H9 (cell line): Measurements from ENCODE around the gene LRRC63. TPM values are rescaled to one million over a fixed set of nuclear protein-coding genes. Genes with fewer than 3 reads are reported as not detected.

Source experiments
- DNase-seq: peaks from one replicate; pipeline ENCODE4 v3.0.0-alpha.2; 2017
- H2AFZ ChIP-seq: one replicate; pipeline ENCODE4 v1.6.1; 2013; ENCODE audit warnings: mild to moderate bottlenecking, low read length, control low read depth, moderate library complexity
- H2AK5ac ChIP-seq: 2 replicates; pipeline ENCODE4 v1.6.1; 2013; ENCODE audit warnings: low read length, control low read depth, mixed read lengths; ENCODE audit not compliant: insufficient read length
- H2BK120ac ChIP-seq: one replicate; pipeline ENCODE4 v1.6.1; 2013; ENCODE audit warnings: low read depth, mild to moderate bottlenecking, low read length, control low read depth, inconsistent platforms; ENCODE audit not compliant: poor library complexity, severe bottlenecking
- H2BK12ac ChIP-seq: 2 replicates; pipeline ENCODE4 v1.6.1; 2013; ENCODE audit warnings: low read length, control low read depth, mixed read lengths, low read depth; ENCODE audit not compliant: insufficient read length
- H2BK15ac ChIP-seq: 2 replicates; pipeline ENCODE4 v1.6.1; 2013; ENCODE audit warnings: low read depth, low read length, control low read depth
- H2BK20ac ChIP-seq: one replicate; pipeline ENCODE4 v1.6.1; 2013; ENCODE audit warnings: low read depth, mild to moderate bottlenecking, low read length, control low read depth, inconsistent platforms; ENCODE audit not compliant: poor library complexity, severe bottlenecking
- H2BK5ac ChIP-seq: 2 replicates; pipeline ENCODE4 v1.6.1; 2013; ENCODE audit warnings: low read length, control low read depth, mixed read lengths; ENCODE audit not compliant: insufficient read length
- H3K14ac ChIP-seq: 2 replicates; pipeline ENCODE4 v1.6.1; 2013; ENCODE audit warnings: low read length, control low read depth; ENCODE audit not compliant: insufficient read depth
- H3K18ac ChIP-seq: 2 replicates; pipeline ENCODE4 v1.6.1; 2013; ENCODE audit warnings: low read depth, mild to moderate bottlenecking, mixed read lengths, low read length, control low read depth; ENCODE audit not compliant: insufficient read length
- H3K23ac ChIP-seq: 2 replicates; pipeline ENCODE4 v1.6.1; 2013; ENCODE audit warnings: low read length, control low read depth, mixed read lengths, low read depth; ENCODE audit not compliant: insufficient read length
- H3K23me2 ChIP-seq: 2 replicates; pipeline ENCODE4 v1.6.1; 2013; ENCODE audit warnings: low read depth, mild to moderate bottlenecking, mixed read lengths, low read length, control low read depth; ENCODE audit not compliant: insufficient read length, poor library complexity, severe bottlenecking
- H3K27ac ChIP-seq: 2 replicates; pipeline ENCODE4 v1.5.1; 2013; ENCODE audit warnings: low read length, control low read depth, mixed read lengths, low read depth; ENCODE audit not compliant: insufficient read length
- H3K27me3 ChIP-seq: 2 replicates; pipeline ENCODE4 v1.6.1; 2013; ENCODE audit warnings: low read length, control low read depth, inconsistent platforms; ENCODE audit not compliant: insufficient read depth
- H3K4ac ChIP-seq: 2 replicates; pipeline ENCODE4 v1.6.1; 2013; ENCODE audit warnings: low read depth, mild to moderate bottlenecking, control low read depth, inconsistent platforms, low read length, moderate library complexity
- H3K4me1 ChIP-seq: 2 replicates; pipeline ENCODE4 v1.6.1; 2013; ENCODE audit warnings: low read length, control low read depth, inconsistent platforms; ENCODE audit not compliant: insufficient read depth
- H3K4me2 ChIP-seq: 2 replicates; pipeline ENCODE4 v1.6.1; 2013; ENCODE audit warnings: low read length, control low read depth, mixed read lengths; ENCODE audit not compliant: insufficient read length, insufficient read depth
- H3K56ac ChIP-seq: 2 replicates; pipeline ENCODE4 v1.6.1; 2013; ENCODE audit warnings: low read depth, mild to moderate bottlenecking, mixed read lengths, low read length, control low read depth; ENCODE audit not compliant: insufficient read length
- H3K79me1 ChIP-seq: 2 replicates; pipeline ENCODE4 v1.6.1; 2013; ENCODE audit warnings: low read depth, mild to moderate bottlenecking, moderate library complexity, low read length, control low read depth, inconsistent platforms; ENCODE audit not compliant: insufficient read depth, poor library complexity, severe bottlenecking
- H3K79me2 ChIP-seq: 2 replicates; pipeline ENCODE4 v1.6.1; 2013; ENCODE audit warnings: low read length, control low read depth, inconsistent platforms; ENCODE audit not compliant: insufficient read depth
- H3K9ac ChIP-seq: 2 replicates; pipeline ENCODE4 v1.6.1; 2013; ENCODE audit warnings: low read length, control low read depth, mixed read lengths; ENCODE audit not compliant: insufficient read length; ENCODE audit errors: extremely low read depth
- H3K9me3 ChIP-seq: one replicate; pipeline ENCODE4 v1.6.1; 2013; ENCODE audit warnings: low read depth, low read length, inconsistent platforms; ENCODE audit not compliant: control insufficient read depth
- H3T11ph ChIP-seq: one replicate; pipeline ENCODE4 v1.6.1; 2013; ENCODE audit warnings: mild to moderate bottlenecking, low read length, control low read depth, inconsistent platforms
- H4K20me1 ChIP-seq: one replicate; pipeline ENCODE4 v1.6.1; 2013; ENCODE audit not compliant: control insufficient read depth, insufficient read length, insufficient read depth
- H4K5ac ChIP-seq: 2 replicates; pipeline ENCODE4 v1.6.1; 2013; ENCODE audit warnings: low read depth, mild to moderate bottlenecking, mixed read lengths, low read length, control low read depth; ENCODE audit not compliant: insufficient read length
- H4K8ac ChIP-seq: replicated peaks from 2 replicates; pipeline ENCODE4 v1.6.1; 2013; ENCODE audit warnings: low read length, control low read depth, mixed read lengths, low read depth; ENCODE audit not compliant: insufficient read length
- H4K91ac ChIP-seq: 2 replicates; pipeline ENCODE4 v1.6.1; 2013; ENCODE audit warnings: low read depth, mild to moderate bottlenecking, moderate library complexity, mixed read lengths, low read length, control low read depth; ENCODE audit not compliant: insufficient read length
- H3K27ac Mint-ChIP-seq, 3 experiments: 2 replicates in 2 of 3; 3 replicates in 1 of 3; pipeline ENCODE4 v1.8.0; 2020 to 2021; ENCODE audit warnings: mixed read lengths in 3 of 3, mild to moderate bottlenecking in 1 of 3, moderate library complexity in 1 of 3
- H3K27me3 Mint-ChIP-seq: 2 replicates; pipeline ENCODE4 v1.8.0; 2021; ENCODE audit warnings: low read depth, mild to moderate bottlenecking, moderate library complexity, mixed read lengths
- H3K36me3 Mint-ChIP-seq, 3 experiments: 2 replicates in 2 of 3; 3 replicates in 1 of 3; pipeline ENCODE4 v1.8.0; 2020 to 2021; ENCODE audit warnings: low read depth in 3 of 3, mixed read lengths in 3 of 3; ENCODE audit not compliant: insufficient read depth in 1 of 3
- H3K4me1 Mint-ChIP-seq, 2 experiments: 2 replicates each; pipeline ENCODE4 v1.8.0; 2020; ENCODE audit warnings: mixed read lengths in 2 of 2
- H3K4me3 Mint-ChIP-seq, 2 experiments: 2 replicates in 1 of 2; 3 replicates in 1 of 2; pipeline ENCODE4 v1.8.0; 2020 to 2021; ENCODE audit warnings: mild to moderate bottlenecking in 2 of 2, mixed read lengths in 2 of 2, moderate library complexity in 1 of 2
- H3K9me3 Mint-ChIP-seq, 2 experiments: 2 replicates in 1 of 2; 3 replicates in 1 of 2; pipeline ENCODE4 v1.8.0; 2020; ENCODE audit warnings: mild to moderate bottlenecking in 2 of 2, mixed read lengths in 2 of 2, moderate library complexity in 1 of 2
- WGBS: extraction: QIAGEN DNeasy Blood & Tissue Kit; methylation state at CpG from one replicate; pipeline ENCODE4 v1.1.7; 2013; ENCODE audit warnings: missing lambda C conversion rate, low lambda C conversion rate, mixed read lengths; ENCODE audit not compliant: insufficient read length; ENCODE audit errors: extremely low coverage; 5-methylcytosine and 5-hydroxymethylcytosine counted together
- total RNA-seq: library from RNA; stranded (reverse); gene quantifications from 2 replicates; pipeline ENCODE4 v1.2.1, GENCODE V29; 2021
- TF ChIP-seq, protein P1 (sequence below): fragments of 200-600 bp; sonication (generic); conservative IDR thresholded peaks from 3 replicates; pipeline ENCODE4 v1.8.0; 2021; ENCODE audit warnings: antibody characterized with exemption, mild to moderate bottlenecking

Gene LRRC63
- total RNA-seq, 1 experiment from 2014 or later, result not detected

DNA sequence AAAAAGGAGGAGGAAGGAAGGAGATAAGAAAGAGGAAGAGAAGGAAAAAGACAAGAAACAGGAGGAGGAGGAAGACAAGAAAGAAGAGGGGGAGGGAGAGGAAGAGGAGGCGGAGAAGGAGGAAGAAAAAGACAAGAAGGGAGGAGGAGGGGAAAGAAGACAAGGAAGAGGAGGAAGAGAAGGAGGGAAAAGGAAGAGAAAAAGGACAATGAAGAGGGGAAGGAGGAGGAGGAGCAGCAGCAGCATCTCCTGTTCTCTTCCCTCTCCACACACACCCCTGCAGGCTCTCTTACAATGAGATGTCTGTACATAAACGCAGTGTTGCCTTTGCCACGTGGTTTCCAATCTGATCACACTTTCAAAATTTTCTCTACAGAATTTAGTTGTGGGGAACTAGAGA is 108.7 kb downstream of the LRRC63 start:
- Mint-ChIP-seq H3K27me3 (peaks cover 7% of the 10 kb centered on the region), H3K4me3 (no peak overlapping the region), H3K4me1 (peaks cover 3 to 10% of the 10 kb centered on the region in 2 experiments), H3K27ac (no peak overlapping the region), H3K36me3 (no peaks in the 10 kb centered on the region), H3K9me3 (no peaks in the 10 kb centered on the region; a peak in 1 of 5 replicates)
- Histone ChIP-seq H4K20me1 (no peaks in the 10 kb centered on the region), H2BK120ac (no peak overlapping the region), H2BK20ac (no peak overlapping the region), H2AK5ac (no peak overlapping the region), H2BK12ac (no peak overlapping the region), H2BK5ac (no peak overlapping the region), H2AFZ (no peak overlapping the region), H3K27me3 (no peaks in the 10 kb centered on the region), H3K79me1 (no peaks in the 10 kb centered on the region), H3T11ph (no peak overlapping the region), H3K79me2 (no peaks in the 10 kb centered on the region), H4K8ac (no peak overlapping the region), H2BK15ac (no peak overlapping the region), H3K4ac (no peak overlapping the region), H3K4me2 (no peak overlapping the region), H3K9me3 (no peaks in the 10 kb centered on the region), H3K9ac (no peak overlapping the region), H3K27ac (no peak overlapping the region), H4K91ac (no peak overlapping the region), H3K14ac (no peak overlapping the region), H3K18ac (no peak overlapping the region), H3K23ac (no peak overlapping the region), H4K5ac (no peak overlapping the region), H3K23me2 (no peaks in the 10 kb centered on the region), H3K56ac (no peak overlapping the region), H3K4me1 (no peaks in the 10 kb centered on the region)
- DNase-seq, result no peak
- no CpG with 5 or more reads among the region's 3 CpGs for WGBS
- TF ChIP-seq, protein P1, sequence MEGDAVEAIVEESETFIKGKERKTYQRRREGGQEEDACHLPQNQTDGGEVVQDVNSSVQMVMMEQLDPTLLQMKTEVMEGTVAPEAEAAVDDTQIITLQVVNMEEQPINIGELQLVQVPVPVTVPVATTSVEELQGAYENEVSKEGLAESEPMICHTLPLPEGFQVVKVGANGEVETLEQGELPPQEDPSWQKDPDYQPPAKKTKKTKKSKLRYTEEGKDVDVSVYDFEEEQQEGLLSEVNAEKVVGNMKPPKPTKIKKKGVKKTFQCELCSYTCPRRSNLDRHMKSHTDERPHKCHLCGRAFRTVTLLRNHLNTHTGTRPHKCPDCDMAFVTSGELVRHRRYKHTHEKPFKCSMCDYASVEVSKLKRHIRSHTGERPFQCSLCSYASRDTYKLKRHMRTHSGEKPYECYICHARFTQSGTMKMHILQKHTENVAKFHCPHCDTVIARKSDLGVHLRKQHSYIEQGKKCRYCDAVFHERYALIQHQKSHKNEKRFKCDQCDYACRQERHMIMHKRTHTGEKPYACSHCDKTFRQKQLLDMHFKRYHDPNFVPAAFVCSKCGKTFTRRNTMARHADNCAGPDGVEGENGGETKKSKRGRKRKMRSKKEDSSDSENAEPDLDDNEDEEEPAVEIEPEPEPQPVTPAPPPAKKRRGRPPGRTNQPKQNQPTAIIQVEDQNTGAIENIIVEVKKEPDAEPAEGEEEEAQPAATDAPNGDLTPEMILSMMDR, result no peak
